Stimulated activated CD8-positive, alpha-beta memory T cell treated with anti-CD3 and anti-CD28 coated beads, Interleukin-4, amount 100 ng/mL, for 1 hour (primary cell): ENCODE data around the gene POLD2.
A peak's percentile ranks its signal among the peaks of the same experiment; 100 is the strongest.

Experiments used
- DNase-seq, 2 donors: peaks; one replicate each; pipeline ENCODE4 v3.0.0-alpha.2; 2020; ENCODE audit warnings: low read depth in 2 of 2, low spot score in 1 of 2

POLD2 gene

GRCh38 chr7:44152971-44153947 lies 29.9 kb upstream of the POLD2 start:
- DNase-seq = no peak

- DNase-seq = no peak
Measured at GRCh38 chr7:44151956-44152355, 28.6 kb upstream of the POLD2 start.

- DNase-seq = no peak
Measured at GRCh38 chr7:44150966-44151941, 27.9 kb upstream of the POLD2 start.

- DNase-seq = no peak
Measured at GRCh38 chr7:44150466-44150832, 27.1 kb upstream of the POLD2 start.

- DNase-seq = no peak
Measured at GRCh38 chr7:44149571-44150465, 26.5 kb upstream of the POLD2 start.

- DNase-seq = no peak
Measured at GRCh38 chr7:44148961-44149536, 25.7 kb upstream of the POLD2 start.

GRCh38 chr7:44148166-44148565 lies 24.8 kb upstream of the POLD2 start:
- DNase-seq = no peak

GRCh38 chr7:44147026-44147991 lies 24.0 kb upstream of the POLD2 start:
- no peak for DNase-seq

GRCh38 chr7:44145969-44146911 lies 22.9 kb upstream of the POLD2 start:
- peak; percentile 20 to 29 for DNase-seq

- DNase-seq = peak in 1 of 2 donors; percentile 9
Measured at GRCh38 chr7:44145479-44145968, 22.2 kb upstream of the POLD2 start.

GRCh38 chr7:44144968-44145478 lies 21.7 kb upstream of the POLD2 start:
- no peak for DNase-seq

GRCh38 chr7:44144426-44144967 lies 21.1 kb upstream of the POLD2 start:
- no peak for DNase-seq

GRCh38 chr7:44143646-44144250 lies 20.4 kb upstream of the POLD2 start:
- no peak for DNase-seq

- no peak for DNase-seq
Measured at GRCh38 chr7:44142028-44142427, 18.7 kb upstream of the POLD2 start.

GRCh38 chr7:44141221-44141850 lies 18.0 kb upstream of the POLD2 start, which contains the start of gene MYL7:
Gene MYL7 (minus strand): TSS chr7:44141332. CDS start chr7:44141305, 27 bp downstream.
- no peak for DNase-seq

GRCh38 chr7:44140341-44140740 lies 17.0 kb upstream of the POLD2 start:
- DNase-seq = no peak
